NCI-H2107 (cell line): ENCODE measurements around the gene RAB30.
"Not testable (repeated sequence)": the region's sequence is repeated elsewhere in the genome, so short reads cannot be mapped to it uniquely, and the experiment has no call there.

Source experiments
- DNase-seq: peaks from one replicate; lab custom pipeline; 2025; lab: John Stamatoyannopoulos, UW

Gene RAB30

DNA sequence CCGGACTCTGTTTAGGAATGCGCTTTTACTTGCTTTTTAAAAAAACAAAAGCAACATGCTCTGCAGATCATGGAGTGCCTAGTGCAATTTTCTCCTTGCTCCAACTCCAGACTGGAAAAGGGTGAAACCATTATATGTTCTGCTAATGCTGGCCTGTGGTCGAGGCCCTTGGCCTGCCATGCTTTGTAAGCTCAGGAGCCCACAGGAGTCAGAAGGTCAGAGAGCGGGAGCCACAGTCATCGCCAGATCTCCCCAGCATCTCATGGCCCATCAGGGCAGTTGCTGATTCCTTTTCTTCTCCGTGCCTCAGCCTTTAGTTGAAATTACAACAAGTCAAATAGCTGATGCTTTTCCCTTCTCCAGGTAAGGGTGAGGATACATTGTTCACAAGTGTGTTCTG lies 89.8 kb downstream of the RAB30 start:
- DNase-seq: no peak

- DNase-seq: no peak
Observed at GRCh38 chr11:82980947-82981346, 90.8 kb downstream of the RAB30 start.

GRCh38 chr11:82980292-82980691 lies 91.4 kb downstream of the RAB30 start:
- no peak for DNase-seq

- no peak for DNase-seq
Observed at GRCh38 chr11:82979824-82980223, 91.9 kb downstream of the RAB30 start.

DNA sequence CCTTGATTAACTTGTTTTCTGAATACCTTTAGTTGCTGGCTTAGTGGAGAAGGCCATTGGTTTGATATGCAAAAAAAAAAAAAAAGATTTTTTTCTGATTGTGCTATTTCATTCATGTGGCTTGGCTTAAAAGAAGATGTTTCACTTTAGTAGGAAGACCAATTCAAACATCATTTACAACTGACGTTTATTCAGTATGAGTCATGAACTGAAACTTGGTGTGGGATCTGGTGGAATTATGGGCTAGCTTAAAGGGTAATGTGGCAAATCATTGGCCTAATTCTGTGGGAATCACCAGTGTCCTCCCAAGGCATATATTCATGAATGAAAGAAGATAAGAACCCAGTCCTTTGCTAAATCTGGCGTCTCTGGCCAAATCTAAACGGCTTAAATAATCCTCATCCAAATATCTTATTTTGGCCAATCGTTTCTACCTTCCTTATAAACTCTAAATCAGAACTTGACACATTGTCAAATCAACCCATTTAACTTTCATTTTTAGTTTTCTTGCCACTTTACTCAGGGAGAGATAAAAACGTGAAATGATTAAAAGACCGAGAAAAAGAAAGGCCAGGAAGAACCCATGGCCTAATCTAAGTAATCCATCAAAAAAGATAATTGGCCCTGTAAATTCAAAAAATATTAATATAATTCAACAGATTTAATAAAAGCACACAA lies 93.1 kb downstream of the RAB30 start:
- DNase-seq: no peak

DNA sequence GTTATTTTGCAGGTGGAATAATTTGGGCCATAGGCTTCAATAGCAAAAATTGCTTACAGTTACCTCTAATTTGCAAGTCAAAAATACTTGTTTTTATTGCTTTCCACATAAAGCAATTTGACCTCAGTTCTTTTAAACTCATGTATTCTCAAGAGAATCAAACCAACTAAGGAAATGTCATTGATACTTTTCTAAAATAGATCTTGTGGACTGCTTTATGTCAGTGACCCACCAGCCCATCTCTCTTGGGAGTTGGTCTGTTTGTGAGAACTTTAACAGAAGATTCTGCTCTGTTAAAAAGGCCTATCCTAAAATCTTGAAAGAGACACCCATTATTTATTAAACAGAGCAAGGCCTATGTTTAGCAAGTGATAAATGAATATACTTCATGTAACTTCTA lies 94.9 kb downstream of the RAB30 start:
- DNase-seq: no peak

DNA sequence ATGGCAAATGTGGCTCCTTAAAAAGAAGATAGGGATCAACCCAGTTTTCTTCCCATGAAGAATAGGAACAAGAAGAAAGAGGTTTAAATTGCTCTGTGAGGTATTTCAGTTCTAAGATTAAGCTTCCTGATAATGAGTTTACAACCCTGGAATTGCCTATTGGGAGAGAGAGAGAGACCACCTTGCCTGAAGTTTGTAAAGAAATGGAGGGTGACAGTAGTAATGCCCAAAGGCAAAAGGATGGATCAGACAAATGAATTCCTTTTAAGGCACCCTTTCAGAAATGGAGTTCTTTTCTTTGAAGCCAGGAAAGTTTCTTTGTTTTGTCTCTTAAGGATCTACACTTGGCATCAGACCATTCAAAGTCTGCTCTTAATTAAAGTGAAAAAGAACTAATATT lies 95.8 kb downstream of the RAB30 start:
- DNase-seq: no peak

GRCh38 chr11:82974851-82975250 lies 96.8 kb downstream of the RAB30 start:
- DNase-seq: no peak

- no peak for DNase-seq
Observed at GRCh38 chr11:82974135-82974534, 97.6 kb downstream of the RAB30 start.

DNA sequence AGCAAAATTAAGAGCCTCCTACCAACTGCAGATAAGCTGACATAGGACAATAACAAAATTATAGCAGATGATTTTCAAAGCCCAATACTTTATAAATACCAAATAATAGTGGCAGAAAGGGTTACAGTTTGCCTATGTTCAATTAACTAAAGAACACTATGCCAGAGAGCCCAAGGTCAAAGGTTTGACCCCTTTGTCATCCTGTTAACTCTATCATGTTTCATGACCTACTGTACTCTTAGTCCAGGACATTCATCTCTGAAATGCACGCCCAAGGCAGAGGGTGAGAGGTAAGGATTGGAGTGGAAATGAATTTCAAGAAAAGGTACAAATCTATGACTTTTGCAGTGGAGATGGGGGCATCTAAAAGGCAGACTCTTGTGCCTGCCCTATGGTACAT lies 99.6 kb downstream of the RAB30 start:
- DNase-seq: no peak

GRCh38 chr11:82971519-82971946 lies 100.2 kb downstream of the RAB30 start:
- DNase-seq: not testable (repeated sequence)

DNA sequence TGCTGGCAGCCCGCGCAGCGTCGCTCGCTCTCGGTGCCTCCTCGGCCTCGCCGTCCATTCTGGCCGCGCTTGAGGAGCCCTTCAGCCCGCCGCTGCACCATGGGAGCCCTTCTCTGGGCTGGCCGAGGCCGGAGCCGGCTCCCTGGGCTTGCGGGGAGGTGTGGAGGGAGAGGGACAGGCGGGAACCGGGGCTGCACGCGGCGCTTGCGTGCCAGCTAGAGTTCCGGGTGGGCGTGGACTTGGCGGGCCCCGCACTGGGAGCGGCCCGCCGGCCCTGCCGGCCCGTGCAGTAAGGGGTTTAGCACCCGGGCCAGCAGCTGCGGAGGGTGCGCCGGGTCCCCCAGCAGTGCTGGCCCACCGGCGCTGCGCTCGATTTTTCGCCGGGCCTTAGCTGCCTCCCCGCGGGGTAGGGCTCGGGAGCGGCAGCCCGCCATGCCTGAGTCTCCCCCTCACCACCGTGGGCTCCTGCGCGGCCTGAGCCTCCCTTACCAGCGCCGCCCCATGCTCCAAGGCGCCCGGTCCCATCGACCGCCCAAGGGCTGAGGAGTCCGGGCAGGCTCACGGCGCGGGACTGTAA lies 101.1 kb downstream of the RAB30 start:
- DNase-seq: not testable (repeated sequence)

DNA sequence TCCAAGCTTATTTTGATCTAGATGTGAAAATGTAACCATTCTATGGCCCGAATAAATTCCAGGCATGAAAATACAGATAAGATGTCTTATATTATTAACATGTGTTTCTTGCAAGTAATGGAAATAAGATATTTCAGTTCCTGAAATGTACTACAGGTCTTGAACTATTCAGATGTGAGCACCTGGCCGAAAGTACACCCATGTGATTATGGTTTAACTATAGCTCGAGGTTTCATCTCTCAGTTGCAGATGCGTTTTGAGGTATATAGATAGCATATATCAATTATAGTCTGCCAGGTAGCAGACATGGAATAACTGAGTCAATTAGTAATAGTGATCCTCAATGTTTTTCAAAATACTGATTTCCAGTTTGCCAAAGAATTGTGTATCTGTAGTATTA lies 101.9 kb downstream of the RAB30 start:
- no peak for DNase-seq

- no peak for DNase-seq
Observed at GRCh38 chr11:82967381-82967780, 104.3 kb downstream of the RAB30 start.

- DNase-seq: not testable (repeated sequence)
Observed at GRCh38 chr11:82962021-82962420, 109.7 kb downstream of the RAB30 start.

- DNase-seq: no peak
Observed at GRCh38 chr11:82960779-82961143, 110.9 kb downstream of the RAB30 start.

DNA sequence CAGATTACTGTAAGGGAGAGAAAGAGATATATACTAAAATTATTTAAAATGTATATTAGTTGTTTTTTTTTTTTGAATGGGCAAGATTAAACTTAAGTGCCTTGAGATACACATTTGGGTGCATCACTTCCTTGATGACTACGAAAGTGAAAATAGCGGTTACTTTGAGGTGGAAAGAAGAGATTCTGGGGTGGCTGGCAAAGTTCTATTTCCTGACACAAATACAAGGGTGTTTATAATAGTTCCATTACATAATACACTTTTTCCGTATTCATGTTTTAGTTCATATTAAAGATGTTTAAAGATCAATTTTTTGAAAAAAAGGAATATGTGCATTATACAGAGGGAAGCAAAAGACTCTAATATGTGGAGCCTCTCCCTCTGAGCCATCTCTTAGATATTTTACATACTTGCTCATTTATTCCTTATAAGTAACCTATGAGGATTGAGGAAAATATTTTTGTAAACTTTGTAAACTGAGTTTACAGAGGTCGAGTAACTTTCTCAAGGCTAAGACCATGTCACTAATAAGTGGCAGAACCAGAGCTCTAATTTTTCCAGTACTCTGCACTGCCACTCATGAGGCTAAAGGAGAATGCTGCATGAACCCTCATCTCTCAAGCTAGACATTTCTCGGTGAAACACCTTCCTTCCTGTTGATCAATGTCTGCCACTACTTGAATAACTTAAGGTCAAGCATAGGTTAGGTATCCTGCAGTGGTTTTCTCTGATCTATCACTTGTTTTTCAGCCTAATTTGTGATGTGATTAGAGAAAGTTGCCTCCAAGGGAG lies 111.5 kb downstream of the RAB30 start:
- DNase-seq: no peak

DNA sequence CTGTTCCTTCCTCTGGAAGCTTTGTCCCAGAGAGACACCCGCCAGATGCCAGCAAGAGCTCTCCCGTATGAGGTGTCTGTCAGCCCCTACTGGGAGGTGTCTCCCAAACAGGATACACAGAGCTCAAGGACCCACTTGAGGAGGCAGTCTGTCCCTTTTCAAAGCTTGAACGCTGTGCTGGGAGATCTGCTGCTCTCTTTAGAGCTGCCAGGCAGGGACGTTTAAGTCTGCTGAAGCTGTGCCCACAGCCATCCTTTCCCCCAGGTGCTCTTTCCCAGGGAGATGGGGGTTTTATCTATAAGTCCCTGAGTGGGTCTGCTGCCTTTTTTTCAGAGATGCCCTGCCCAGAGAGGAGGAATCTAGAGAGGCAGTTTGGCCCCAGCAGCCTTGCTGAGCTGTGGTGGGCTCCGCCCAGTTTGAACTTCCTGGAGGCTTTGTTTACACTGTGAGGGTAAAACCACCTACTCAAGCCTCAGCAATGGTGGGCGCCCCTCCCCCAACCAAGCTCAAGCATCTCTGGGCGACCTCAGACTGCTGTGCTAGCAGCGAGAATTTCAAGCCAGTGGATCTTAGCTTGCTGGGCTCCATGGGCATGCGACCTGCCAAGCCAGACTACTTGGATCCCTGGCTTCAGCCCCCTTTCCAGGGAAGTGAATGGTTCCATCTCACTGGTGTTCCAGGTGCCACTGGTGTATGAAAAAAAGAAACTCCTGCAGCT lies 115.8 kb downstream of the RAB30 start:
- not testable (repeated sequence) for DNase-seq

DNA sequence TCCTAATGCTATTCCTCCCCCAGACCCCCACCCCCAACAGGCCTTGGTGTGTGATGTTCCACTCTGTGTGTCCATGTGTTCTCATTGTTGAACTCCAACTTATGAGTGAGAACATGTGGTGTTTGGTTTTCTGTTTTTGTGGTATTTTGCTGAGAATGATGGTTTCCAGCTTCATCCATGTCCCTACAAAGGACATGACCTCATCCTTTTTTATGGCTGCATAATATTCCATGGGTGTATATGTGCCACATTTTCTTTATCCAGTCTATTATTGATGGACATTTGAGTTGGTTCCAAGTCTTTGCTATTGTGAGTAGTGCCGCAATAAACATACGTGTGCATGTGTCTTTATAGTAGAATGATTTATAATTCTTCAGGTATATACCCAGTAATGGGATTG lies 121.2 kb downstream of the RAB30 start:
- DNase-seq: not testable (repeated sequence)

DNA sequence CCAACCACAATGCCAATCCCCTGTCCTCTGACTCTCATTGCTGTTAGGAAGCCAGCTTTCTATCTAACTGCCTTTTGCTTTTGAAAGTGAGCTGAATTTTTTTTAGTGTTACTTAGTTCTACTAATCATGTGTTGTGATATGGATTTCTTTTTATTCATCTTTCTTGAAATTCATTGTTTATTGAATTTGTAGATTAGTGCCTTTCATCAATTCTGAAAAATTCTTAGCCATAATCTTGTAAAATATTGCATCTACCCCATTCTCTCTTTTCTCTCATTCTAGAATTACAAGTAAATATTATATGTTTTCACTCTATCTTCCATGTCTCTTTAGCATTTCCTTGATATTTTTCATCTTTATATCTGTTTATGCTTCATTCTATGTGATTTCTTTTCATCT lies 122.3 kb downstream of the RAB30 start:
- no peak for DNase-seq

DNA sequence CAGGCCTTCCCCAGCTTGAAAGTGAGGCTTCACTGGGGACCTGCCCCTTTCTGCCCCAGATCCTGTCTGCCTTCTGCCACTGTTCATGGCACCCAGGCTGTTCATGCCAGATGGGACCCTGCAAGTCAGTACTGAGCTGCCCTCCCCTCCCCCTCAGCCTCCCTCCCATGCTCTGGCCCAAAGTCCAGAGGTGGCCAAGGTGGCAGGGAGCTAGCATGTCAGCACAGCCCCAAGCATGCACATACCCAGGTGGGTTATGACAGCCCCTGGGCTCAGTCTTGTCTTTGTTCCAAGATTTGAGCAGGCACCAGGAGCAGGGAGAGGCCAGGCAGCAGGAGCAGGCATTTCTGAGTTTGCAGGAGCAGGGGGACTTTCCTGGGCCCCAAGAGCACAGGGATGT lies 126.0 kb downstream of the RAB30 start:
- DNase-seq: no peak

GRCh38 chr11:82945041-82945440 lies 126.7 kb downstream of the RAB30 start:
- not testable (repeated sequence) for DNase-seq

DNA sequence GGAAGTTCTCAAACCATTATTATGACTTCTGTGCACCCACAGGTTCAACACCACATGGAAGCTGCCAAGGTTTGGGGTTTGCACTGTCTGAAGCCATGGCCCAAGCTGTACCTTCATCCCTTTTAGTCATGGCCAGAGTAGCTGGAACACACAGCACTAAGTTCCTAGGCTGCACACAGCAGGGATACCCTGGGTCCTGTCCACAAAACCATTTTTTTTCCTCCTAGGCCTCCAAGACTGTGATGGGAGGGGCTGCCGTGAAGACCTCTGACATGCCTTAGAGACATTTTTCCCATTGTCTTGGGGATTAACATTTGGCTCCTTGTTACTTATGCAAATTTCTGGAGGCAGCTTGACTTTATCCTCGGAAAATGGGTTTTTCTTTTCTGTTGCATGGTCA lies 127.5 kb downstream of the RAB30 start:
- DNase-seq: no peak
